A549 (cell line): Measurements from ENCODE around the gene CCDC78. TPM values are rescaled to one million over a fixed set of nuclear protein-coding genes. Genes with fewer than 3 reads are reported as not detected.
A peak's percentile ranks its signal among the peaks of the same experiment; 100 is the strongest.
"Not testable (repeated sequence)": the region's sequence is repeated elsewhere in the genome, so short reads cannot be mapped to it uniquely, and the experiment has no call there.

Source experiments
- ATAC-seq, 2 experiments: fragments of 200-7000 bp in 1 of 2; fragments of >200 bp in 1 of 2; cut with Nextera tagmentation in 1 of 2; cut with Tn5 transposase in 1 of 2; 3 replicates each; pipeline versions ENCODE4 v1.8.0 to v1.9.1; 2018 to 2020; ENCODE audit warnings: mild to moderate bottlenecking in 1 of 2, moderate library complexity in 1 of 2
- CTCF ChIA-PET: fragments of 300-600 bp; sonication (Branson Sonifier 250); formaldehyde crosslinking; extraction: SDS; loops from one replicate; lab custom pipeline; 2021; ENCODE audit warnings: antibody characterized with exemption, inconsistent platforms; lab: Yijun Ruan, JAX
- POLR2A ChIA-PET: fragments of 350-600 bp; formaldehyde crosslinking; extraction: SDS; loops from one replicate; lab custom pipeline; 2021; ENCODE audit warnings: antibody characterized with exemption, inconsistent platforms; lab: Yijun Ruan, JAX
- DNase-seq, 2 experiments: peaks; one replicate each; pipeline versions ENCODE4 v3.0.0 to v3.0.0-alpha.2; 2011 to 2016; ENCODE audit warnings: low read depth in 1 of 2, low spot score in 1 of 2
- FAIRE-seq: peaks from 2 replicates; lab custom pipeline; 2011; peaks lifted over from hg19 to GRCh38; lab: Jason Lieb, UNC
- H3K27ac ChIP-seq, 2 experiments: fragments of >200 bp; sonication (Bioruptor Twin); formaldehyde crosslinking; 3 replicates each; pipeline ENCODE4 v1.5.1; 2016 to 2017
- H3K4me1 ChIP-seq: fragments of >200 bp; sonication (Bioruptor Twin); formaldehyde crosslinking; 3 replicates; pipeline ENCODE4 v1.6.1; 2016
- H3K4me2 ChIP-seq: fragments of >200 bp; sonication (Bioruptor Twin); formaldehyde crosslinking; 3 replicates; pipeline ENCODE4 v1.6.1; 2016
- H3K4me3 ChIP-seq: fragments of >200 bp; sonication (Bioruptor Twin); formaldehyde crosslinking; 3 replicates; pipeline ENCODE4 v1.5.1; 2016
- H3K9me3 ChIP-seq: fragments of >200 bp; sonication (Bioruptor Twin); formaldehyde crosslinking; 3 replicates; pipeline ENCODE4 v1.6.1; 2016
- ATOH8 ChIP-seq: fragments of 250-450 bp; sonication (Bioruptor Pico); IDR thresholded peaks from 2 replicates; pipeline ENCODE4 v1.5.0; 2020; ENCODE audit warnings: low read depth, mild to moderate bottlenecking, moderate library complexity
- BCL3 ChIP-seq: fragments of >200 bp; sonication (Bioruptor Twin); formaldehyde crosslinking; IDR thresholded peaks from 3 replicates; pipeline ENCODE4 v1.6.1; 2016
- BHLHE40 ChIP-seq: IDR thresholded peaks from 2 replicates; pipeline ENCODE4 v1.6.1; 2012; ENCODE audit warnings: low read depth, low read length, inconsistent platforms
- CBX2 ChIP-seq: fragments of 200-600 bp; sonication (generic); IDR thresholded peaks from 2 replicates; pipeline ENCODE4 v1.6.1; 2016; ENCODE audit warnings: low read depth, mild to moderate bottlenecking, borderline replicate concordance
- CHD4 ChIP-seq: fragments of 200-600 bp; sonication (generic); IDR thresholded peaks from 2 replicates; pipeline ENCODE4 v1.6.1; 2016; ENCODE audit warnings: antibody characterized with exemption, mild to moderate bottlenecking, borderline replicate concordance
- EHMT2 ChIP-seq: fragments of 200-600 bp; sonication (generic); IDR thresholded peaks from 2 replicates; pipeline ENCODE4 v1.6.1; 2016; ENCODE audit warnings: antibody characterized with exemption, low read depth, mild to moderate bottlenecking, moderate library complexity
- ELK1 ChIP-seq: fragments of 150-350 bp; IDR thresholded peaks from 2 replicates; pipeline ENCODE4 v1.6.1; 2014; ENCODE audit warnings: low read depth, mild to moderate bottlenecking, low read length
- ESRRA ChIP-seq: fragments of 150-350 bp; IDR thresholded peaks from 2 replicates; pipeline ENCODE4 v1.6.1; 2014; ENCODE audit warnings: mild to moderate bottlenecking, low read length, borderline replicate concordance
- FOSB ChIP-seq: fragments of 250-450 bp; sonication (Bioruptor Pico); IDR thresholded peaks from 2 replicates; pipeline ENCODE4 v1.5.0; 2020; ENCODE audit warnings: mild to moderate bottlenecking, moderate library complexity
- GATA3 ChIP-seq: IDR thresholded peaks from 2 replicates; pipeline ENCODE4 v1.6.1; 2012; ENCODE audit warnings: borderline replicate concordance
- HOXA7 ChIP-seq: fragments of 250-450 bp; sonication (Bioruptor Pico); IDR thresholded peaks from 2 replicates; pipeline ENCODE4 v1.5.0; 2020; ENCODE audit warnings: mild to moderate bottlenecking, moderate library complexity
- HOXB13 ChIP-seq: fragments of 250-450 bp; sonication (Bioruptor Pico); IDR thresholded peaks from 2 replicates; pipeline ENCODE4 v1.5.0; 2020; ENCODE audit warnings: low read depth, mild to moderate bottlenecking, moderate library complexity
- JUN ChIP-seq, 2 experiments: fragments of >200 bp; sonication (Bioruptor Twin); formaldehyde crosslinking; IDR thresholded peaks; 2 replicates in 1 of 2; 3 replicates in 1 of 2; pipeline ENCODE4 v1.6.1; 2016 to 2017
- MAX ChIP-seq: IDR thresholded peaks from 2 replicates; pipeline ENCODE4 v1.6.1; 2012
- MAZ ChIP-seq: fragments of 150-350 bp; IDR thresholded peaks from 2 replicates; pipeline ENCODE4 v1.6.1; 2014; ENCODE audit warnings: antibody characterized with exemption, low read depth, low read length, borderline replicate concordance
- NFE2L2 ChIP-seq: fragments of 150-350 bp; conservative IDR thresholded peaks from 2 replicates; pipeline ENCODE4 v1.6.1; 2014; ENCODE audit warnings: low read length
- NPAS2 ChIP-seq: fragments of 250-450 bp; sonication (Bioruptor Pico); IDR thresholded peaks from 2 replicates; pipeline ENCODE4 v1.8.0; 2022; ENCODE audit warnings: mild to moderate bottlenecking, moderate library complexity, borderline replicate concordance
- NR3C1 ChIP-seq: fragments of >200 bp; sonication (Bioruptor Twin); formaldehyde crosslinking; IDR thresholded peaks from 3 replicates; pipeline ENCODE4 v1.6.1; 2017
- POLR2A ChIP-seq: IDR thresholded peaks from 2 replicates; pipeline ENCODE4 v1.6.1; 2012; ENCODE audit warnings: mild to moderate bottlenecking, low read length
- POLR2AphosphoS2 ChIP-seq: conservative IDR thresholded peaks from 2 replicates; pipeline ENCODE4 v1.6.1; 2012; ENCODE audit warnings: low read length, improper control_type of control experiment, inconsistent platforms
- TFCP2L1 ChIP-seq: fragments of 250-450 bp; sonication (Bioruptor Pico); IDR thresholded peaks from 2 replicates; pipeline ENCODE4 v1.5.0; 2021; ENCODE audit warnings: mild to moderate bottlenecking
- TP53 ChIP-seq: fragments of 250-450 bp; sonication (Bioruptor Pico); IDR thresholded peaks from 2 replicates; pipeline ENCODE4 v1.5.0; 2021; ENCODE audit warnings: mild to moderate bottlenecking, moderate library complexity
- USF2 ChIP-seq: fragments of 450-650 bp; IDR thresholded peaks from 2 replicates; pipeline ENCODE4 v1.6.1; 2014; ENCODE audit warnings: antibody characterized with exemption
- WGBS: methylation state at CpG from one replicate; pipeline ENCODE4 v1.1.6; 2017; ENCODE audit errors: missing lambda C conversion rate; 5-methylcytosine and 5-hydroxymethylcytosine counted together
- polyA plus RNA-seq, 4 experiments: library from polyadenylated mRNA; depleted of rRNA in 3 of 4; stranded (reverse); fragments of >200 nt; fragmentation: RNase III in 1 of 4; extraction: RNeasy Plus Mini Kit Qiagen cat#74134 plus additional on column Dnase treatment in 1 of 4; gene quantifications; 2 replicates in 3 of 4; 3 replicates in 1 of 4; pipeline ENCODE4 v1.2.3, GENCODE V29; 2011 to 2017

The CCDC78 gene
- polyA plus RNA-seq, 2 of the 4 experiments (the other 2 are of a cell fraction): 1.1 to 4.7 TPM

GRCh38 chr16:692356-693108 lies 33.7 kb downstream of the CCDC78 start:
- TF ChIP-seq BHLHE40: no peak
- no peak for TF ChIP-seq EHMT2
- no peak for TF ChIP-seq MAZ
- no peak for TF ChIP-seq USF2
- no peak for TF ChIP-seq TFCP2L1 (CRISPR knock-in tag)
- TF ChIP-seq GATA3: no peak
- no peak for TF ChIP-seq JUN (IDR thresholded peaks at IDR 0.05)
- ChIA-PET CTCF (interaction anchor here (2.2 to 2.3 kb wide), 2 partner anchors 19 to 23 kb away, joined by 5 to 13 read pairs; no protein-coding TSS in a partner anchor), POLR2A (no interaction called here)
- peaks cover 25% of the 10 kb centered on the region; the same call in 2 of the 3 replicates for H3K4me1 ChIP-seq
- H3K4me2 ChIP-seq: no peak overlapping the region
- no peaks in the 10 kb centered on the region for H3K9me3 ChIP-seq
- ATAC-seq: no peak
- 56% methylated on average over 10 of the region's 10 CpGs for WGBS
- no peak for FAIRE-seq
- DNase-seq: no peak
- H3K4me3 ChIP-seq: no peak overlapping the region
- no peak overlapping the region for H3K27ac ChIP-seq

- POLR2A ChIA-PET, FAIRE-seq, H3K4me2 ChIP-seq, H3K27ac ChIP-seq, H3K4me3 ChIP-seq, H3K9me3 ChIP-seq, ATAC-seq, DNase-seq, CTCF ChIA-PET: not testable (repeated sequence)
- whole genome bisulfite sequencing: 81% methylated on average over 16 of the region's 16 CpGs
- H3K4me1 ChIP-seq: peaks cover 25% of the 10 kb centered on the region; the same call in 2 of the 3 replicates
These were observed 35.0 kb downstream of the CCDC78 start for GRCh38 chr16:691242-691641.

GRCh38 chr16:689175-689897 lies 36.9 kb downstream of the CCDC78 start:
- FAIRE-seq (no peak), DNase-seq (no peak), ATAC-seq (peak in 1 of 2 experiments; percentile 1; a peak in 2 of 6 replicates)
- Histone ChIP-seq H3K4me1 (peaks cover 15% of the 10 kb centered on the region; the same call in 1 of the 3 replicates), H3K27ac (peak overlapping the region; percentile 89 to 94), H3K4me2 (peak overlapping the region; percentile 82), H3K9me3 (no peaks in the 10 kb centered on the region), H3K4me3 (peak overlapping the region; percentile 71)
- no peak for TF ChIP-seq MAZ
- TF ChIP-seq POLR2A: peak; percentile 24; the same call in 1 of the 2 replicates
- no peak for TF ChIP-seq ELK1
- ChIA-PET POLR2A (interaction anchor here (0.5 to 1.8 kb wide), 6 partner anchors 8 to 33 kb away, joined by 3 to 12 read pairs (median 4); partner anchors contain the start of gene STUB1), CTCF (interaction anchor here (1.3 to 4.8 kb wide), 5 partner anchors 15 to 27 kb away, joined by 3 to 32 read pairs (median 5); partner anchors contain the start of gene RHOT2)
- WGBS: 80% methylated on average over 26 of the region's 26 CpGs

- ChIA-PET CTCF (interaction anchor here (0.5 to 4.8 kb wide), 9 partner anchors 8 to 98 kb away, joined by 3 to 32 read pairs (median 6); partner anchors contain the start of genes RHBDL1 and RHOT2), POLR2A (no interaction called here)
- no peaks in the 10 kb centered on the region for H3K9me3 ChIP-seq
- peaks cover 22% of the 10 kb centered on the region; the same call in 2 of the 3 replicates for H3K4me1 ChIP-seq
- H3K4me3 ChIP-seq: no peak overlapping the region
- 92% methylated on average over 19 of the region's 19 CpGs for WGBS
- no peak overlapping the region for H3K4me2 ChIP-seq
- no peak for DNase-seq
- no peak for ATAC-seq
- H3K27ac ChIP-seq: no peak overlapping the region
- FAIRE-seq: no peak
- TF ChIP-seq ESRRA (no peak), NPAS2 (CRISPR knock-in tag) (no peak), MAX (no peak), NFE2L2 (no peak), USF2 (no peak), POLR2AphosphoS2 (no peak), BCL3 (no peak), HOXB13 (CRISPR knock-in tag) (no peak), CBX2 (no peak), TP53 (CRISPR knock-in tag) (no peak), CHD4 (no peak), FOSB (CRISPR knock-in tag) (no peak), HOXA7 (no peak), NR3C1 (no peak), ATOH8 (CRISPR knock-in tag) (no peak)
These were observed 38.7 kb downstream of the CCDC78 start for GRCh38 chr16:687499-687898.
